Fibroblast of lung (primary cell): ENCODE measurements around the gene KCNH1. TPM values are rescaled to one million over a fixed set of nuclear protein-coding genes. Genes with fewer than 3 reads are reported as not detected.

Experiments used
- DNase-seq, 2 donors: peaks; one replicate each; pipeline versions ENCODE4 v3.0.0 to v3.0.0-alpha.2; 2010; ENCODE audit warnings: low read depth in 2 of 2
- H2AFZ ChIP-seq: 2 replicates; pipeline ENCODE4 v1.5.1; 2012; ENCODE audit warnings: low read length, control low read depth, inconsistent platforms
- H3K27ac ChIP-seq: 2 replicates; pipeline ENCODE4 v1.5.1; 2011; ENCODE audit warnings: low read length, control low read depth; ENCODE audit not compliant: insufficient read depth
- H3K27me3 ChIP-seq: 2 replicates; pipeline ENCODE4 v1.5.1; 2011; ENCODE audit warnings: mild to moderate bottlenecking, low read length; ENCODE audit not compliant: control insufficient read depth, insufficient read depth
- H3K36me3 ChIP-seq: 2 replicates; pipeline ENCODE4 v1.5.1; 2011; ENCODE audit warnings: low read length; ENCODE audit not compliant: control insufficient read depth, insufficient read depth
- H3K4me1 ChIP-seq: 2 replicates; pipeline ENCODE4 v1.5.1; 2011; ENCODE audit warnings: low read length; ENCODE audit not compliant: control insufficient read depth, insufficient read depth; ENCODE audit errors: extremely low read depth
- H3K4me2 ChIP-seq: 2 replicates; pipeline ENCODE4 v1.5.1; 2011; ENCODE audit warnings: low read length, control low read depth; ENCODE audit not compliant: insufficient read depth; ENCODE audit errors: extremely low read depth
- H3K4me3 ChIP-seq, 4 experiments: fragments of 200-600 bp in 1 of 4; sonication (generic) in 1 of 4; replicated peaks in 1 of 4; 2 replicates each; pipeline ENCODE4 v1.5.1; 2011 to 2016; ENCODE audit warnings: low read length in 4 of 4, low read depth in 3 of 4, mild to moderate bottlenecking in 3 of 4, control low read depth in 2 of 4, inconsistent platforms in 1 of 4, mixed read lengths in 1 of 4; ENCODE audit not compliant: insufficient read depth in 1 of 4; ENCODE audit errors: control extremely low read depth in 1 of 4
- H3K79me2 ChIP-seq: 2 replicates; pipeline ENCODE4 v1.5.1; 2012; ENCODE audit warnings: mild to moderate bottlenecking, low read length, inconsistent platforms; ENCODE audit not compliant: control insufficient read depth, insufficient read depth
- H3K9ac ChIP-seq: 2 replicates; pipeline ENCODE4 v1.5.1; 2011; ENCODE audit warnings: mild to moderate bottlenecking, low read length, control low read depth; ENCODE audit not compliant: insufficient read depth
- H3K9me3 ChIP-seq: 2 replicates; pipeline ENCODE4 v1.5.1; 2012; ENCODE audit warnings: low read depth, low read length; ENCODE audit not compliant: control insufficient read depth, insufficient read depth
- H4K20me1 ChIP-seq: 2 replicates; pipeline ENCODE4 v1.5.1; 2011; ENCODE audit warnings: low read length; ENCODE audit not compliant: control insufficient read depth, insufficient read depth; ENCODE audit errors: extremely low read depth
- CTCF ChIP-seq, 2 donors: IDR thresholded peaks in 1 of 2; conservative IDR thresholded peaks in 1 of 2; 1 replicate in 1 of 2; 2 replicates in 1 of 2; pipeline ENCODE4 v1.5.1; 2011 to 2012; ENCODE audit warnings: low read length in 2 of 2, control low read depth in 1 of 2, inconsistent platforms in 1 of 2, low read depth in 1 of 2, mild to moderate bottlenecking in 1 of 2
- EZH2 ChIP-seq: IDR thresholded peaks from 2 replicates; pipeline ENCODE4 v1.5.1; 2012; ENCODE audit warnings: low read length, control low read depth, mild to moderate bottlenecking; ENCODE audit errors: missing control alignments
- polyA plus RNA-seq, 2 donors: library from polyadenylated mRNA; depleted of rRNA in 1 of 2; stranded (reverse) in 1 of 2; unstranded in 1 of 2; fragments of >200 nt; gene quantifications; 2 replicates each; pipeline ENCODE4 v1.2.1, GENCODE V29; 2011 to 2012; ENCODE audit warnings: missing spikeins in 1 of 2
- total RNA-seq: library from RNA; depleted of rRNA; stranded (reverse); fragments of >200 nt; gene quantifications from 2 replicates; pipeline ENCODE4 v1.2.1, GENCODE V29; 2014

Gene KCNH1
- total and polyA plus RNA-seq, 2 donors (not counting 1 experiment from before 2014, with no cell fraction given): 0.17 to 1.5 TPM

GRCh38 chr1:211018690-211019089 is 115.3 kb downstream of the KCNH1 start:
- H3K4me2 ChIP-seq: no peak overlapping the region
- H3K27ac ChIP-seq: no peak overlapping the region
- DNase-seq: no peak
- TF ChIP-seq CTCF (conservative IDR thresholded peaks at IDR 0.05 in 1 of 2, IDR thresholded peaks at IDR 0.05 in 1 of 2; ENCODE audit: low read depth in 1 of 2, low read length in 2 of 2) (no peak), EZH2 (no peak)
- no peaks in the 10 kb centered on the region for H3K4me1 ChIP-seq
- no peaks in the 10 kb centered on the region for H4K20me1 ChIP-seq
- no peak overlapping the region for H2AFZ ChIP-seq
- no peaks in the 10 kb centered on the region for H3K9me3 ChIP-seq
- H3K4me3 ChIP-seq: no peak overlapping the region
- no peaks in the 10 kb centered on the region for H3K36me3 ChIP-seq
- H3K79me2 ChIP-seq: no peaks in the 10 kb centered on the region
- H3K9ac ChIP-seq: no peak overlapping the region
- H3K27me3 ChIP-seq: no peaks in the 10 kb centered on the region

GRCh38 chr1:211017075-211017718 is 116.8 kb downstream of the KCNH1 start:
- TF ChIP-seq CTCF (conservative IDR thresholded peaks at IDR 0.05 in 1 of 2, IDR thresholded peaks at IDR 0.05 in 1 of 2; ENCODE audit: low read depth in 1 of 2, low read length in 2 of 2) (no peak), EZH2 (no peak)
- DNase-seq: peak in 1 of 2 donors; percentile 24
- Histone ChIP-seq H3K4me2 (no peak overlapping the region), H3K27ac (no peak overlapping the region), H3K79me2 (no peaks in the 10 kb centered on the region), H3K4me1 (no peaks in the 10 kb centered on the region), H3K9me3 (no peaks in the 10 kb centered on the region), H3K27me3 (no peaks in the 10 kb centered on the region), H4K20me1 (no peaks in the 10 kb centered on the region), H2AFZ (no peak overlapping the region), H3K36me3 (no peaks in the 10 kb centered on the region), H3K4me3 (no peak overlapping the region), H3K9ac (no peak overlapping the region)

GRCh38 chr1:211014275-211014674 is 119.7 kb downstream of the KCNH1 start:
- Histone ChIP-seq H3K9ac (no peak overlapping the region), H3K27ac (no peak overlapping the region), H3K36me3 (no peaks in the 10 kb centered on the region), H3K4me1 (no peaks in the 10 kb centered on the region), H2AFZ (no peak overlapping the region), H3K4me2 (no peak overlapping the region), H3K27me3 (no peaks in the 10 kb centered on the region), H3K9me3 (no peaks in the 10 kb centered on the region), H3K79me2 (no peaks in the 10 kb centered on the region), H3K4me3 (no peak overlapping the region), H4K20me1 (no peaks in the 10 kb centered on the region)
- TF ChIP-seq CTCF (conservative IDR thresholded peaks at IDR 0.05 in 1 of 2, IDR thresholded peaks at IDR 0.05 in 1 of 2; ENCODE audit: low read depth in 1 of 2, low read length in 2 of 2) (no peak), EZH2 (no peak)
- DNase-seq: no peak
